Measurements from ENCODE around the gene TMEM165. TPM values are rescaled to one million over a fixed set of nuclear protein-coding genes. Genes with fewer than 3 reads are reported as not detected.

Gene TMEM165
- total and polyA plus RNA-seq, 9 of the 15 experiments (the other 6 are each of a cell fraction or from before 2014, with no cell fraction given), result 21.3 to 145 (median 96.8) TPM

GRCh38 chr4:55396308-55397125 is 760 bp downstream of the TMEM165 start (continued):
- TF ChIP-seq SNRNP70 (optimal IDR thresholded peaks at IDR 0.05; ENCODE audit: low read depth, low read length) (no peak), PHF21A (IDR thresholded peaks at IDR 0.05; ENCODE audit: borderline replicate concordance, low read depth) (no peak), SRSF3 (IDR thresholded peaks at IDR 0.05; ENCODE audit: insufficient read depth, low read length) (no peak), NBN (IDR thresholded peaks at IDR 0.05; ENCODE audit: low read depth) (no peak), ZSCAN29 (IDR thresholded peaks at IDR 0.05) (no peak), DEAF1 (CRISPR knock-in tag; IDR thresholded peaks at IDR 0.05) (no peak), E2F1 (CRISPR knock-in tag; IDR thresholded peaks at IDR 0.05) (no peak), ELF1 (tag; IDR thresholded peaks at IDR 0.05) (no peak), HNRNPUL1 (IDR thresholded peaks at IDR 0.05; ENCODE audit: low read length) (no peak), SMAD3 (CRISPR knock-in tag; conservative IDR thresholded peaks at IDR 0.05) (no peak), GTF3C2 (IDR thresholded peaks at IDR 0.05; ENCODE audit: borderline replicate concordance, extremely low read depth, insufficient read length) (no peak), PURB (CRISPR knock-in tag; IDR thresholded peaks at IDR 0.05; ENCODE audit: low read depth) (no peak), NRF1 (conservative IDR thresholded peaks at IDR 0.05 in 1 of 2, IDR thresholded peaks at IDR 0.05 in 1 of 2) (no peak), TAL1 (IDR thresholded peaks at IDR 0.05) (no peak), CREB1 (IDR thresholded peaks at IDR 0.05) (no peak), CREB1 (CRISPR knock-in tag; IDR thresholded peaks at IDR 0.05) (no peak), EP300 (IDR thresholded peaks at IDR 0.05; ENCODE audit: low read length) (no peak), GABPB1 (CRISPR knock-in tag; IDR thresholded peaks at IDR 0.05) (no peak)
- TF ChIP-seq, protein P1, sequence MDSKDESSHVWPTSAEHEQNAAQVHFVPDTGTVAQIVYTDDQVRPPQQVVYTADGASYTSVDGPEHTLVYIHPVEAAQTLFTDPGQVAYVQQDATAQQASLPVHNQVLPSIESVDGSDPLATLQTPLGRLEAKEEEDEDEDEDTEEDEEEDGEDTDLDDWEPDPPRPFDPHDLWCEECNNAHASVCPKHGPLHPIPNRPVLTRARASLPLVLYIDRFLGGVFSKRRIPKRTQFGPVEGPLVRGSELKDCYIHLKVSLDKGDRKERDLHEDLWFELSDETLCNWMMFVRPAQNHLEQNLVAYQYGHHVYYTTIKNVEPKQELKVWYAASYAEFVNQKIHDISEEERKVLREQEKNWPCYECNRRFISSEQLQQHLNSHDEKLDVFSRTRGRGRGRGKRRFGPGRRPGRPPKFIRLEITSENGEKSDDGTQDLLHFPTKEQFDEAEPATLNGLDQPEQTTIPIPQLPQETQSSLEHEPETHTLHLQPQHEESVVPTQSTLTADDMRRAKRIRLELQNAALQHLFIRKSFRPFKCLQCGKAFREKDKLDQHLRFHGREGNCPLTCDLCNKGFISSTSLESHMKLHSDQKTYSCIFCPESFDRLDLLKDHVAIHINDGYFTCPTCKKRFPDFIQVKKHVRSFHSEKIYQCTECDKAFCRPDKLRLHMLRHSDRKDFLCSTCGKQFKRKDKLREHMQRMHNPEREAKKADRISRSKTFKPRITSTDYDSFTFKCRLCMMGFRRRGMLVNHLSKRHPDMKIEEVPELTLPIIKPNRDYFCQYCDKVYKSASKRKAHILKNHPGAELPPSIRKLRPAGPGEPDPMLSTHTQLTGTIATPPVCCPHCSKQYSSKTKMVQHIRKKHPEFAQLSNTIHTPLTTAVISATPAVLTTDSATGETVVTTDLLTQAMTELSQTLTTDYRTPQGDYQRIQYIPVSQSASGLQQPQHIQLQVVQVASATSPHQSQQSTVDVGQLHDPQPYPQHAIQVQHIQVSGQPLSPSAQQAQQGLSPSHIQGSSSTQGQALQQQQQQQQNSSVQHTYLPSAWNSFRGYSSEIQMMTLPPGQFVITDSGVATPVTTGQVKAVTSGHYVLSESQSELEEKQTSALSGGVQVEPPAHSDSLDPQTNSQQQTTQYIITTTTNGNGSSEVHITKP (IDR thresholded peaks at IDR 0.05; ENCODE audit: partially characterized antibody), result no peak
